Thyroid gland (tissue), 4 donors: ENCODE measurements around the gene GFRA4.

Experiments
- POLR2A ChIP-seq, 2 donors: fragments of 450-650 bp; IDR thresholded peaks; one replicate each; pipeline ENCODE4 v1.6.1; 2017; ENCODE audit warnings: antibody characterized with exemption in 2 of 2, mild to moderate bottlenecking in 2 of 2, moderate library complexity in 1 of 2
- TF ChIP-seq, protein P1 (sequence below), 6 experiments: fragments of 200-600 bp in 3 of 6; fragments of 450-650 bp in 3 of 6; sonication (generic) in 3 of 6; IDR thresholded peaks; one replicate each; pipeline ENCODE4 v1.5.1; 2016 to 2019; ENCODE audit warnings: antibody characterized with exemption in 6 of 6, mild to moderate bottlenecking in 2 of 6, inconsistent platforms in 1 of 6, moderate library complexity in 1 of 6

DNA sequence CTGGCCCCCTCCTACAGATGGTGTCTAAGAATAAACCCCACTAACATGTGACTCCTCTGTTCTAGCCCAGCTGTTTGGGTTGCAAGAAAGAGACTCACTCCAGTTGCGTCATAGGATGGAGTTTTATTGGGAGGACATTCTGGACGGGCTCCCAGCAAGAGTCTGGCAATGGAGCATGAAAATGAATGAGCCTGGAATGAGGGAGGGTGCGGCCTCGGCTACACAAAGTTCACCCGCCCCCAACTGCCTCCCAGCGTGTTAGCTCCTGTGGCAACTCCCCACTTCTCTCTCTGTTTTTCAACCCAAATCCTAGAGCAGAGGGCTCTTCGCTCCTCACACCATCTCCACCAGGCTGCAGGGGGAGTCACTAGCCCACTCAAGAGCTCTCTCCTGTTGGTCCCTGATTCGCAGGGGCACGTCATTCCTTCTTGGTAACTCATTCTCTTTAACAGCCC is 23.7 kb upstream of the GFRA4 start:
- TF ChIP-seq, protein P1, sequence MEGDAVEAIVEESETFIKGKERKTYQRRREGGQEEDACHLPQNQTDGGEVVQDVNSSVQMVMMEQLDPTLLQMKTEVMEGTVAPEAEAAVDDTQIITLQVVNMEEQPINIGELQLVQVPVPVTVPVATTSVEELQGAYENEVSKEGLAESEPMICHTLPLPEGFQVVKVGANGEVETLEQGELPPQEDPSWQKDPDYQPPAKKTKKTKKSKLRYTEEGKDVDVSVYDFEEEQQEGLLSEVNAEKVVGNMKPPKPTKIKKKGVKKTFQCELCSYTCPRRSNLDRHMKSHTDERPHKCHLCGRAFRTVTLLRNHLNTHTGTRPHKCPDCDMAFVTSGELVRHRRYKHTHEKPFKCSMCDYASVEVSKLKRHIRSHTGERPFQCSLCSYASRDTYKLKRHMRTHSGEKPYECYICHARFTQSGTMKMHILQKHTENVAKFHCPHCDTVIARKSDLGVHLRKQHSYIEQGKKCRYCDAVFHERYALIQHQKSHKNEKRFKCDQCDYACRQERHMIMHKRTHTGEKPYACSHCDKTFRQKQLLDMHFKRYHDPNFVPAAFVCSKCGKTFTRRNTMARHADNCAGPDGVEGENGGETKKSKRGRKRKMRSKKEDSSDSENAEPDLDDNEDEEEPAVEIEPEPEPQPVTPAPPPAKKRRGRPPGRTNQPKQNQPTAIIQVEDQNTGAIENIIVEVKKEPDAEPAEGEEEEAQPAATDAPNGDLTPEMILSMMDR (IDR thresholded peaks at IDR 0.05) = no peak
- no peak for TF ChIP-seq POLR2A (IDR thresholded peaks at IDR 0.05)
